HUES6 (cell line): ENCODE results near the gene DPRX.
A peak's percentile ranks its signal among the peaks of the same experiment; 100 is the strongest.

Source experiments
- H3K27ac ChIP-seq: 2 replicates; pipeline ENCODE4 v1.7.0; 2013; ENCODE audit warnings: low read depth, mild to moderate bottlenecking, low read length, inconsistent platforms
- H3K27me3 ChIP-seq: 2 replicates; pipeline ENCODE4 v1.6.1; 2013; ENCODE audit warnings: low read length; ENCODE audit not compliant: control insufficient read depth, insufficient read depth
- H3K36me3 ChIP-seq: 2 replicates; pipeline ENCODE4 v1.6.1; 2013; ENCODE audit warnings: low read length; ENCODE audit not compliant: control insufficient read depth, insufficient read depth
- H3K4me1 ChIP-seq: 2 replicates; pipeline ENCODE4 v1.6.1; 2013; ENCODE audit warnings: low read length; ENCODE audit not compliant: control insufficient read depth, insufficient read depth
- H3K4me3 ChIP-seq: 2 replicates; pipeline ENCODE4 v1.5.1; 2013; ENCODE audit warnings: low read depth, low read length
- H3K9ac ChIP-seq: one replicate; pipeline ENCODE4 v1.6.1; 2013; ENCODE audit warnings: mild to moderate bottlenecking, low read length
- H3K9me3 ChIP-seq: 2 replicates; pipeline ENCODE4 v1.6.1; 2013; ENCODE audit warnings: low read depth, low read length; ENCODE audit not compliant: control insufficient read depth, insufficient read depth

The DPRX gene, protein sequence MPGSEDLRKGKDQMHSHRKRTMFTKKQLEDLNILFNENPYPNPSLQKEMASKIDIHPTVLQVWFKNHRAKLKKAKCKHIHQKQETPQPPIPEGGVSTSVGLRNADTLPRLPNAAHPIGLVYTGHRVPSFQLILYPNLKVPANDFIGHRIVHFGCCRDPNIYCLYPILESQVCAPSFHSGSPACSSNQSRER

DNA sequence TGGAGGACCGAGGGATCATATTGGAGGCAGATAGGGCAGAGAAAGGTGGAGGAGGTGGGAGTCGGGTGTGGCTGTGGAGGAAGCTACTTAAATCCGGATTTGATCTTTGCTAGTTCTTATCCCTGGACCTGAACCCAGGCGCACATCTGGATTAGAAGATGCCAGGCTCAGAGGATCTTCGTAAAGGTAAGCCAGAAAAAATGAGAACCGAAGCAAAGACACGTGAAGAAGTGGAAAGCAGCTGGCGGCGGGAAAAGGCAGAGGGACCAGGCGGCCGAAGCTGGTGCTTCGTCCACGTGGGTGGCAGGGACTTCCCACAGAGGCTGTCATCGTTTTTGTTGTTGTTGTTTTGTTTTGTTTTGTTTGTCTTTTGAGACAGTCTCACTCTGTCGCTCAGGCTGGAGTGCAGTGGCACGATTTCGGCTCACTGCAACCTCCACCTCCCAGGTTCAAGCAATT, at the start of gene DPRX:
Gene DPRX (plus strand): TSS at position 51 of the 459 bp plus-strand sequence. CDS start 108 bp downstream, at position 159.
- H3K4me3 ChIP-seq, result no peak within 1 kb of the TSS
- no peak within 1 kb of the TSS for H3K27ac ChIP-seq
- no peak within 1 kb of the TSS for H3K9ac ChIP-seq
- no peaks in the 10 kb centered on the region for H3K27me3 ChIP-seq
- no peaks in the 10 kb centered on the region; the same call in 1 of the 2 replicates for H3K4me1 ChIP-seq
- no peaks in the 10 kb centered on the region for H3K36me3 ChIP-seq
- H3K9me3 ChIP-seq, result no peaks in the 10 kb centered on the region

DNA sequence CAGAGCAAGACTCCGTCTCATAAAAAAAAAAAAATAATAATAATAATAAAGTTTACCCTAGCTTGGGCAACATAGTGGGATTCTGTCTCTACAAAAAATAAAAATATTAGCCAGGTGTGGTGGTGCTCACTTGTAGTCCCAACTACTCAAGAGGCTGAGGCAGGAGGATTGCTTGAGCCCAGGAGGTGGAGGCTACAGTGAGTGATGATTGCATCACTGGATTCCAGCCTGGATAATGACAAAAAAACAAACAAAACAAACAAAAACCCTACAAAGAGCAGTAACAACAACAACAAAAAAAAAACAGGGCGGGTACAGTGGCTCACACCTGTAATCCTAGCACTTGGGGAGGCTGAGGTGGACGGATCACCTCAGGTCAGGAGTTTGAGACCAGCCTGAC, 48.6 kb upstream of the DPRX start:
- peaks cover 17% of the 10 kb centered on the region for H3K36me3 ChIP-seq
- H3K9me3 ChIP-seq, result peaks cover 21% of the 10 kb centered on the region; the same call in 1 of the 2 replicates
- H3K9ac ChIP-seq, result no peak overlapping the region
- H3K4me1 ChIP-seq, result peaks cover 12% of the 10 kb centered on the region; the same call in 1 of the 2 replicates
- H3K27me3 ChIP-seq, result no peaks in the 10 kb centered on the region
- H3K27ac ChIP-seq, result no peak overlapping the region
- H3K4me3 ChIP-seq, result no peak overlapping the region

DNA sequence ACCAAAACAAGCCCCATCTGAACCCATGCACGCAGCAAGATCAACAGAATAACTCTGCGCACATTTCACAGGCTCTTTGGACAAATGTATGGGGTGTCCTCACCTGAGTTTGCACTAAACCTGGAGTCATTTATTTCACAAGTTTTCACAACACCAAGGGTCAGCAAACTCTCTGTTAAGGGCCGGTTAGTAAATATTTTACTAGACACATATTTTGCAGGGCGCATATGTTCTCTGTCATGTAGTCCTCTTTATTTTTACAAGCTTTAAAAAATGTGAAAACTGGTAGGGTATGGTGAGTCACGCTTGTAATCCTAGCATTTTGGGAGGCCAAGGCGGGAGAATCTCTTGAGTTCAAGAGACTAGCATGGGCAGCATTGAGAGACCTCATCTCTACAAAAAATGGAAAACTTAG, 45.5 kb upstream of the DPRX start:
- peaks cover 9% of the 10 kb centered on the region; the same call in 1 of the 2 replicates for H3K4me1 ChIP-seq
- no peaks in the 10 kb centered on the region for H3K27me3 ChIP-seq
- peaks cover 8% of the 10 kb centered on the region; the same call in 1 of the 2 replicates for H3K9me3 ChIP-seq
- no peak overlapping the region for H3K27ac ChIP-seq
- no peaks in the 10 kb centered on the region for H3K36me3 ChIP-seq
- H3K4me3 ChIP-seq, result no peak overlapping the region
- H3K9ac ChIP-seq, result no peak overlapping the region

DNA sequence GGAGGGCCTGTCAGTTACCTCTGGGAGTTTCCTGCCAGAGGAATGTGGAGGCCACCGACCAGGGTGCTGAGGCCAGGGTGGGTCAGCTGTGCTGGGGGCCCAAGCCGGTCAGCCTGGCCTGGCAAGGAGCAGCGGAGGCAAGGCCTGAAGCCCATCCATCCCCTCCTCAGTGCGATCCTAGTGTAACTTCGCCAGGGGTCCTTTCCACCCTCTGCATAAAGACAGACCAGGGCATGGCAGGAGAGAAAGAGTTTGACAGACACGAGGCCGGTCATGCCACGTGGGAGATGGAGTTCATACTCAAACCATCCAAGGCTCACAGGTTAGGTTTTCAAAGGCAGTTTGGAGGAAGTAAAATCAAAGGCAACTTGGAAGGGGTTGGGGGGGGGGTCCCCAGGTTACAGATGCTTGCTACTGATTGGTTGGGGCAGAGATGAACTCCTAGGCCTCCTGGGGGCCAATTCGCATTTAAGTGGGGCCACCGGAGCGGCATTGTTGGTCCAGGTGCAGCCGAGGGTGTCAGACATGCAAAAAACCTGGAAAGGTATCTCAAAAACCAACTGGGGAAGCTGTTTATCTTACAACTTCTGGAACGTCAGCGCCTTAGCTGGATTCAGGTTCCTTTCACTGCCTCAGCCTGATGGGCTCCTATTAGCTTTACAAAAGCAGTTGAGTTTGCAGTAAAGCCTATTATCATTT, 36.8 kb upstream of the DPRX start:
- Histone ChIP-seq H3K36me3 (no peaks in the 10 kb centered on the region), H3K4me1 (peaks cover 21% of the 10 kb centered on the region), H3K9ac (peak overlapping the region; percentile 95), H3K27me3 (no peaks in the 10 kb centered on the region), H3K4me3 (0 out of 2 replicates have a peak overlapping the region, but pooled peaks have one; percentile 0), H3K27ac (peak overlapping the region; percentile 98), H3K9me3 (no peaks in the 10 kb centered on the region)

DNA sequence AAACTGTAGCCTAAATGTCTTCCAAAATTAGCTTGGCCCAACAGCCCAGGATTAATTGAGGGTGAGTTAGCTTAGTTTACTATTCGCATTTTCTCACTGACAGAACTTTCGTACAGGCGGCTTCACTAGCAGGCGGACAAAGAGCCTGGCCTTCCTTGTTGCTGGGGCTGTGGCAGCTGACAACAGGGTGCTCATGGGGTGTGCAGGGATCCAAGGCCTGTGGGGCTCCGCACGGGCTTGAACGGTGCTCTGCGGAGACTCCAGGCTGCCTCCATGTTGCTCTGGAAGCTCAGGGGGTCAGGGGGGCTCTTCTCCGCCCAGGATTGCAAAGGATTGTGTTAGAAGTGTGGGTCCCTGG, 36.3 kb upstream of the DPRX start:
- peak overlapping the region; percentile 98 for H3K27ac ChIP-seq
- H3K36me3 ChIP-seq, result no peaks in the 10 kb centered on the region
- no peaks in the 10 kb centered on the region for H3K9me3 ChIP-seq
- H3K9ac ChIP-seq, result peak overlapping the region; percentile 95
- no peaks in the 10 kb centered on the region for H3K27me3 ChIP-seq
- H3K4me1 ChIP-seq, result peaks cover 21% of the 10 kb centered on the region
- peak overlapping the region; percentile 4; the same call in 1 of the 2 replicates for H3K4me3 ChIP-seq

DNA sequence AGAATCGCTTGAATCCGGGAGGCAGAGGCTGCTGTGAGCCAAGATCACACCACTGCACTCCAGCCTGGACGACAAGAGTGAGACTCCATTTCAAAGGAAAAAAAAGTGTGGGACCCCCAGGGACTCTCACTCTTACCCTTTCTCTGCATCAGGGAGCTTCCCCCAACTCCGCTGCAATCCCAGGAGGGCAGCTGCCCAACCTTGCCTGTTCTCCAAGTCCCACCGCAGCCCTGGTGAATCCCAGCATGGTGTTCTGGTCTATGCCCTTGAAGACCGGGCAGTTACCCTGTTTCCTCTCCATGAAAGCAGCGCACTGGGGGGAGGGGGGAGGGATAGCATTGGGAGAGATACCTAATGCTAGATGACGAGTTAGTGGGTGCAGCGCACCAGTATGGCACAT, 35.7 kb upstream of the DPRX start:
- H3K27ac ChIP-seq, result peak overlapping the region; percentile 98
- H3K27me3 ChIP-seq, result no peaks in the 10 kb centered on the region
- H3K4me1 ChIP-seq, result peaks cover 21% of the 10 kb centered on the region
- H3K9ac ChIP-seq, result peak overlapping the region; percentile 95
- peak overlapping the region; percentile 4; the same call in 1 of the 2 replicates for H3K4me3 ChIP-seq
- no peaks in the 10 kb centered on the region for H3K36me3 ChIP-seq
- H3K9me3 ChIP-seq, result no peaks in the 10 kb centered on the region

DNA sequence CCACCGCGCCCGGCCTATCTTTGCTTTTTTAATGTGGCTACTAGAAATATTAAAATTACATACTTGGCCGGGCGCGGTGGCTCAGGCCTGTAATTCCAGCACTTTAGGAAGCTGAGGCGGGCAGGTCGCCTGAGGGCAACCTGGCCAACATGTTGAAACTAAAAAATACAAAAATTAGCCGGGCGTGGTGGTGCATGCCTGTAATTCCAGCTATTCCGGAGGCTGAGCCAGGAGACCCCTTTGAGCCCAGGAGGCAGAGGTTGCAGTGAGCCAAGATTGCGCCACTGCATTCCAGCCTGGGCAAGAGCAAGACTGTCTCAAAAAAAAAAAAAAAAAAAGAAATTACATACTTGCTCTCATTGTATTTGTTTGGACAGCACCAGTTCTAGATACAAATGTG, 34.8 kb upstream of the DPRX start:
- Histone ChIP-seq H3K9me3 (no peaks in the 10 kb centered on the region), H3K27me3 (no peaks in the 10 kb centered on the region), H3K27ac (peak overlapping the region; percentile 74), H3K9ac (peak overlapping the region; percentile 47), H3K36me3 (no peaks in the 10 kb centered on the region), H3K4me3 (no peak overlapping the region), H3K4me1 (peaks cover 21% of the 10 kb centered on the region)

DNA sequence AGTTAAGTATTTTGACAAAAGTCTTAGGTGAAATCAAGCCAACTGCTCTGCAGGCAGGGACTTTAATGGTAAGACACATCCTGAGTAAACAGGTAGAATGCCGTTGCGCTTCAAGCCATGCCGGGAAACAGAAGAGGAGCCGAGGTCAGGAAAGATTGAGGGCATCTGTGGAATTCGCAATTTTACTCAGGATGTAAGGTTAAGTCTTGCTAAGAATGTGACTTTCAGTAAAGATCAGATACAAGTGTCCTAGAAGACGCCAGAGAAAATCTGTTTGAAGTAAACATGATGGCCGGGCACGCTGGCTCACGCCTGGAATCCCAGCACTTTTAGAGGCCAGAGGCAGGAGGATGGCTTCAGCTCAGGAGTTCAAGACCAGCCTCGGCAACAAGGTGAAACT, 33.4 kb upstream of the DPRX start:
- H3K9me3 ChIP-seq, result 0 out of 2 replicates have a peak, but pooled peaks cover 3% of the 10 kb centered on the region
- no peaks in the 10 kb centered on the region for H3K36me3 ChIP-seq
- H3K9ac ChIP-seq, result no peak overlapping the region
- peak overlapping the region; percentile 74; the same call in 1 of the 2 replicates for H3K27ac ChIP-seq
- H3K4me1 ChIP-seq, result peaks cover 18% of the 10 kb centered on the region
- H3K4me3 ChIP-seq, result no peak overlapping the region
- no peaks in the 10 kb centered on the region for H3K27me3 ChIP-seq

DNA sequence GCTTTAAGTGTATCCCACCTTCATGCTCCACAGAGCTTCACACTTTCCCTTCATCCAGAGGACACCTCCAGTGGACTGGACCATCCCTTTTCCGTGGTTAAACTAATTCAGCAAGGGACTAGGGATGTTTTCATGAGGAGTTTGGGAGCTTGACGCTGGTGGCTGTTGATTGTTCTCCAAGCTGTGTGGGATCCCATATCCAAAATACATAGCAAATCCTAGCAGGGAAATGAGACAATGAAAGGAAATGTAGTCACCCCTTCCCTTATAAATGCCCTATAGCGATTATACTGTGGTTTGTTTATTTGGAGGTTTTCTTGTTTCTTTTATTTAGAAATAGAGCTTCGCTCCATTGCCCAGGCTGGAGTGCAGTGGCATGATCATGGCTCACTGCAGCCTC, 31.6 kb upstream of the DPRX start:
- no peaks in the 10 kb centered on the region for H3K27me3 ChIP-seq
- H3K36me3 ChIP-seq, result no peaks in the 10 kb centered on the region
- 0 out of 2 replicates have a peak, but pooled peaks cover 3% of the 10 kb centered on the region for H3K9me3 ChIP-seq
- H3K4me3 ChIP-seq, result no peak overlapping the region
- peaks cover 6% of the 10 kb centered on the region; the same call in 1 of the 2 replicates for H3K4me1 ChIP-seq
- no peak overlapping the region for H3K9ac ChIP-seq
- H3K27ac ChIP-seq, result no peak overlapping the region

DNA sequence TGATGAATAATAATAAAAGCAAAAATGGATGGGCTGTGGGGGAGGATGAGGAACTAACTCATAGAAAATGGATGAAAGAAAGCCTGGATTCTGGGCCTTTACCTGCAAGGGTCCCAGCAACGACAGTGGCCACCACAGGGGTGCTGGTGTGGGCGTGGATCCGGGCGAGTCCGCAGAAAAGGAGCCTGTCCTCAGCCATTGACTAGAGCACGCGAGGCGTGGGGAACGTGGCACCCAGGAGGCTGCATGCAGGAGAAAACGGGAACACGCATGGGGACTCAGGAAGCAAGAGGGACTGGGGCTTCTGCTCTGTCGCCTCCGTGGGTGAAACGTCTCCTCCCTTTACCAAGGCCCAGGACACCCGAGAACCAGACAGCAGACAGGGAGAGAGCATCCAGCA, 25.8 kb upstream of the DPRX start:
- Histone ChIP-seq H3K36me3 (no peaks in the 10 kb centered on the region), H3K9me3 (0 out of 2 replicates have a peak, but pooled peaks cover 3% of the 10 kb centered on the region), H3K9ac (no peak overlapping the region), H3K4me3 (no peak overlapping the region), H3K4me1 (0 out of 2 replicates have a peak, but pooled peaks cover 5% of the 10 kb centered on the region), H3K27me3 (no peaks in the 10 kb centered on the region), H3K27ac (no peak overlapping the region)

DNA sequence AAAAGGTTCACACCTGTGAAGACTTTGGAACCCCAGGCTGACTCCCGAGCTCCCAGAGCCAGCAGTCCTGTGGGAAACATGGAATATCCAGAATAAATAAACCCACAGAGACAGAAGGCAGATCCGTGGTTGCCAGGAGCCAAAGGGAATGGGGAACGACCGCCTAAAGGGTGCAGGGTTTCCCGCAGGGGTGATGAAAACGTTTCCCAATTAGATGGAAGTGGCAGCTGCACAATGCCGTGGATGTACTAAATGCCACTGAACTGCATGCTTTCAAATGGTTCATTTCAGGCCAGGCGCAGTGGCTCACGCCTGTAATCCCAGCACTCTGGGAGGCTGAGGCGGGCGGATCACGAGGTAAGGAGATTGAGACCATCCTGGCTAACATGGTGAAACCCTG, 23.4 kb upstream of the DPRX start:
- H3K4me1 ChIP-seq, result peaks cover 18% of the 10 kb centered on the region
- no peaks in the 10 kb centered on the region for H3K9me3 ChIP-seq
- no peak overlapping the region for H3K27ac ChIP-seq
- H3K27me3 ChIP-seq, result no peaks in the 10 kb centered on the region
- no peak overlapping the region for H3K9ac ChIP-seq
- no peak overlapping the region for H3K4me3 ChIP-seq
- H3K36me3 ChIP-seq, result no peaks in the 10 kb centered on the region
